Retinal pigment epithelial cell (primary cell): ENCODE data around the gene OR4L1.

Experiments used
- DNase-seq: peaks from one replicate; pipeline ENCODE4 v3.0.0-alpha.2; 2010; ENCODE audit warnings: low read depth
- H3K4me3 ChIP-seq: 2 replicates; pipeline ENCODE4 v1.5.1; 2011; ENCODE audit warnings: mild to moderate bottlenecking, low read length, control low read depth, moderate library complexity
- TF ChIP-seq, protein P1 (sequence below): conservative IDR thresholded peaks from 2 replicates; pipeline ENCODE4 v1.5.1; 2011; ENCODE audit warnings: low read depth, low read length, control low read depth, inconsistent platforms

The OR4L1 gene, protein sequence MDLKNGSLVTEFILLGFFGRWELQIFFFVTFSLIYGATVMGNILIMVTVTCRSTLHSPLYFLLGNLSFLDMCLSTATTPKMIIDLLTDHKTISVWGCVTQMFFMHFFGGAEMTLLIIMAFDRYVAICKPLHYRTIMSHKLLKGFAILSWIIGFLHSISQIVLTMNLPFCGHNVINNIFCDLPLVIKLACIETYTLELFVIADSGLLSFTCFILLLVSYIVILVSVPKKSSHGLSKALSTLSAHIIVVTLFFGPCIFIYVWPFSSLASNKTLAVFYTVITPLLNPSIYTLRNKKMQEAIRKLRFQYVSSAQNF

DNA sequence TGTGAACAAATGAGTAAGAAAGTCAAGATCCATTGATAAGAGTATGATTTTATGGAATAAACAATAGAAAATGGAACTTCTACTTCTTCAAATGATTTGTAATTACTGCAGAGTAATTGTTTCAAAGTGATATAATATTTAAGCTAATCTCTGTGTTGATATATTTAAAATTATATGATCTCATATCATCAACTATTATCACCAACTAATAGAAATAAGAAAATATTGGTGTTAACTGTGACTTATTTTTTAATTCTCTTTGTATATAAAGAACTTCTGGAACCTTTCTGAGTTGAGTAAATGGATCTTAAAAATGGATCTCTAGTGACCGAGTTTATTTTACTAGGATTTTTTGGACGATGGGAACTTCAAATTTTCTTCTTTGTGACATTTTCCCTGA is at the start of gene OR4L1:
TSS of gene OR4L1 (plus strand) at position 301 of the 400 bp plus-strand sequence. CDS start at position 301, 0 bp downstream.
- TF ChIP-seq, protein P1, sequence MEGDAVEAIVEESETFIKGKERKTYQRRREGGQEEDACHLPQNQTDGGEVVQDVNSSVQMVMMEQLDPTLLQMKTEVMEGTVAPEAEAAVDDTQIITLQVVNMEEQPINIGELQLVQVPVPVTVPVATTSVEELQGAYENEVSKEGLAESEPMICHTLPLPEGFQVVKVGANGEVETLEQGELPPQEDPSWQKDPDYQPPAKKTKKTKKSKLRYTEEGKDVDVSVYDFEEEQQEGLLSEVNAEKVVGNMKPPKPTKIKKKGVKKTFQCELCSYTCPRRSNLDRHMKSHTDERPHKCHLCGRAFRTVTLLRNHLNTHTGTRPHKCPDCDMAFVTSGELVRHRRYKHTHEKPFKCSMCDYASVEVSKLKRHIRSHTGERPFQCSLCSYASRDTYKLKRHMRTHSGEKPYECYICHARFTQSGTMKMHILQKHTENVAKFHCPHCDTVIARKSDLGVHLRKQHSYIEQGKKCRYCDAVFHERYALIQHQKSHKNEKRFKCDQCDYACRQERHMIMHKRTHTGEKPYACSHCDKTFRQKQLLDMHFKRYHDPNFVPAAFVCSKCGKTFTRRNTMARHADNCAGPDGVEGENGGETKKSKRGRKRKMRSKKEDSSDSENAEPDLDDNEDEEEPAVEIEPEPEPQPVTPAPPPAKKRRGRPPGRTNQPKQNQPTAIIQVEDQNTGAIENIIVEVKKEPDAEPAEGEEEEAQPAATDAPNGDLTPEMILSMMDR: no peak
- DNase-seq: no peak
- no peak within 1 kb of the TSS for H3K4me3 ChIP-seq

DNA sequence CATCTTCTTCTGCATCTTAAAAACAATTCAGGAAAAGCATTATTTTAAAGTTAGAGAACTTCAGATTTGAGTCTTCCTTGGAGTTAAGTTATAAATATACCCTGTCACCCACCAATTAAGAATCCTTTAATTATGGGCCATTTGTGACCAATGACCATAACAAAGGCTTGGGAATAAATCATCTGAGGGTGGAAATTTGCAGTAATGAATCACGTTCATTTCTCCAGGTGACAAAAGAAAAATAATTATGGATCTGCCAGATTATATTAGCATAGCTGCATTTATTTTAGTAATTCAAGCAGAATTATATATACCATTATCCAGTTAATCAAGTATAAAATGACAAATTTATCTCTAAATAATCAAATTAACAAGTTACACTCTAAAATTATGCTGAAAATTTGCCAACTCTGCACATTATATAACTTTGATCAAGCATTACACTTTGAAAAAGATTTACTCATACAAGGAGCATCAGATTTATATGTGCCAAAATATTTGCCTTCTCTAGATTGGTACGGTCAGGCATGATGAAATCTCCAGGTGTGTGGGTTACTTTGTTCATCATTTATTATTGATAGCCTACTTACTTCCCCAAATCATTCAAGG is 40.5 kb upstream of the OR4L1 start, which contains the start of gene OR4K14:
TSS of gene OR4K14 (minus strand) at position 51 of the 609 bp plus-strand sequence. CDS start 4,114 bp downstream, outside the sequence.
- no peak within 1 kb of the TSS for H3K4me3 ChIP-seq
- DNase-seq: no peak
- TF ChIP-seq, protein P1: no peak

DNA sequence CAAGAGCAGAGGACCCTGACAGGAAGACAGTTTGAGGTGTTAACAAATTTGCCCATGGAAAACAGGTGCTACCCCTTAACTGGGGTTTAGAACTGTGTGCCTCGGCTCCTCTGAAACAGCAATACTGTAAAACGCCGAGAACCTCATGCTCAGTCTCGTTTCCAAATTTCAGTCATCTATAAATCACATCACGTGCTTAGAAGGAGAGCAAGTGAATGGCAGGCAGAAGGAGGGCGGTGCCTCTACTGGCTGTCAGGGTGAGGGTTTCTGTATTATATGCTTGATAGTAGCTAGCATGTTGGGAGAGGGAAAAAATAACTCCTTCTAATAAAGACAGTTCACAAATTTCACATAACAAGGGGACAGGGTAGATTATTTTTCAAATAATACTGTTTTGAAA is 28.8 kb upstream of the OR4L1 start:
- DNase-seq: no peak
- TF ChIP-seq, protein P1: no peak
- H3K4me3 ChIP-seq: no peak overlapping the region

DNA sequence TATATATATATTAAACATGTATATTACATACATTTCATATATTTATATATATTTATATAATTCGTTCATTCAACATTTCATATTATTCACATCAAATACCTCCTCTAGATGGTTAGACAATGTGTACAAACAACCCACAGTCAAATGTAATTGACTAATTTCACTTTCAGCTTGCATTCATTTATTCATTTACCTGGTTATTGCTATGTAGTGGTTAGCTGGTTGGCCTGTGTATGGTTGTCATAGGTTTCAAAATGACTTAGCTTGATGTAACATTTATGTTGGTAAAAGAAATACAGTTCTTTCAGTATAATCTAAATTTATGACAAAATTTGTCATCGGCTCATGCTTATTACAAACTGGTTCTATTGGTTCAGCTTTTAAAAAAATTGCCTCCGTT is 24.4 kb upstream of the OR4L1 start:
- TF ChIP-seq, protein P1: no peak
- DNase-seq: no peak

DNA sequence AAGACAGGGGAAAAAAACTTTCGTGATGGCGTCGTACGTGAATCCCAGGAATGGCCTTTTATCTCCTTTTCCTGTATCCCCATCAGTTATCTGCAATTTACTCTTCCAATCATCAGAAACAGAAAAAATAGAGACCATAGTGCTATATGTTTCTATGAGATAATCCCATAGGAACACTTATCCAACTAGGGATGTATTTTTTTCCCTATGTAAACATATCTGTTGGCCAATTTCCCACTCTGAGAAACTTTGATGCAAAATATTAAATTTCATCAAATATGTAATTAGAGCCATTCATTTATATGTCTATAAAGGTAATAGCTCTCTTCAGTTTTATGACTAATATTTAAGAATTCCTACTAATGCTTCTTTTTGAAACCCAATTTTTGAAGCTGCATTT is 23.9 kb upstream of the OR4L1 start, which contains the start of gene OR4K13:
TSS of gene OR4K13 (minus strand) at position 101 of the 400 bp plus-strand sequence. CDS start 1,280 bp downstream, outside the sequence.
- no peak within 1 kb of the TSS for H3K4me3 ChIP-seq
- no peak for DNase-seq
- TF ChIP-seq, protein P1: no peak

More for the DNA sequence above, 24.4 kb upstream of the OR4L1 start:
- H3K4me3 ChIP-seq: no peak overlapping the region

DNA sequence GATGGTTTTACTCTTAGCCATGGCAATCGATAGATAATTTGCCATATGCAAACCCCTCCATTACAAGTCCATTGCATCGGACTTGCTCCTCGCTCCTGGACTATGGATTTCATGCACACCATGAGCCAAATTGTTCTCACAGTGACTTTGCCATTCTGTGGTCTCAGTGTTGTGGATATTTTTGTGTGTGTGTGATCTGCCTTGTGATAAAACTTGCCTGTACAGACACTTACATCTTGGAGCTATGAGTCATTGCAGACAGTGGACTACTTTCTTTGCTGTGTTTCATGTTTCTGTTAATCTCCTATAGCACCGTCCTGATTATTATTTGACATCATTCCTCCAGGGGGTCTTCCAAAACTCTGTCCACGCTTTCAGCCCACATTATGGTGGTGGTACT is 15.6 kb upstream of the OR4L1 start:
- no peak for DNase-seq
- no peak overlapping the region for H3K4me3 ChIP-seq
- TF ChIP-seq, protein P1: no peak
